ENCODE measurements around the gene LMTK2.

DNA sequence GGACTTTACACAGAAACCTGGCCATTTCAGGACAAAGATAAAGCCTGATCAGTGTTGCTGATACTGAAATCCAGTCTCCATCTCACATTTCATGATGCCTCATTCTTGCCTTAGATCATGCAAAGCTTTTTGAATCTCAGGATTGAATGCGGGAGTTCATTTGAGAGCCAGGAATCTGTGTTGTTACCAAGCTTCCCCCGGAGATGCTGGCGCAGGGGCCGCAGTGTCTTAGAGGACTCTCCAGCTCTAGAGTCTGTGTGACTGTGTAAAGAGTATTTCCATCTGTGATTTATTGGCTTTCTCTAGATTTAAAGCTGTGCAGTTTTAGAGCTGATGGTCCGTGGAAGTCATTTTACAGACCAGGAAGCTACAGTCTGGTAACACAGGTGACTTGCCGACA is 32.0 kb downstream of the LMTK2 start:
- TF ChIP-seq, protein P1, sequence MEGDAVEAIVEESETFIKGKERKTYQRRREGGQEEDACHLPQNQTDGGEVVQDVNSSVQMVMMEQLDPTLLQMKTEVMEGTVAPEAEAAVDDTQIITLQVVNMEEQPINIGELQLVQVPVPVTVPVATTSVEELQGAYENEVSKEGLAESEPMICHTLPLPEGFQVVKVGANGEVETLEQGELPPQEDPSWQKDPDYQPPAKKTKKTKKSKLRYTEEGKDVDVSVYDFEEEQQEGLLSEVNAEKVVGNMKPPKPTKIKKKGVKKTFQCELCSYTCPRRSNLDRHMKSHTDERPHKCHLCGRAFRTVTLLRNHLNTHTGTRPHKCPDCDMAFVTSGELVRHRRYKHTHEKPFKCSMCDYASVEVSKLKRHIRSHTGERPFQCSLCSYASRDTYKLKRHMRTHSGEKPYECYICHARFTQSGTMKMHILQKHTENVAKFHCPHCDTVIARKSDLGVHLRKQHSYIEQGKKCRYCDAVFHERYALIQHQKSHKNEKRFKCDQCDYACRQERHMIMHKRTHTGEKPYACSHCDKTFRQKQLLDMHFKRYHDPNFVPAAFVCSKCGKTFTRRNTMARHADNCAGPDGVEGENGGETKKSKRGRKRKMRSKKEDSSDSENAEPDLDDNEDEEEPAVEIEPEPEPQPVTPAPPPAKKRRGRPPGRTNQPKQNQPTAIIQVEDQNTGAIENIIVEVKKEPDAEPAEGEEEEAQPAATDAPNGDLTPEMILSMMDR (conservative IDR thresholded peaks at IDR 0.05; ENCODE audit: low read length), result no peak
- no peak for TF ChIP-seq EZH2phosphoT487 (IDR thresholded peaks at IDR 0.05; ENCODE audit: borderline replicate concordance)

Measured in Loucy (cell line).